GM23248 (cell line): ENCODE data around the gene CSF2.
"Not testable (repeated sequence)": the region's sequence is repeated elsewhere in the genome, so short reads cannot be mapped to it uniquely, and the experiment has no call there.

Experiments used
- EZH2 ChIP-seq: fragments of 200-600 bp; sonication (generic); IDR thresholded peaks from 2 replicates; pipeline ENCODE4 v1.6.1; 2018; ENCODE audit warnings: antibody characterized with exemption, mild to moderate bottlenecking; ENCODE audit not compliant: insufficient read depth, poor library complexity, severe bottlenecking
- EZH2phosphoT487 ChIP-seq: fragments of 200-600 bp; sonication (generic); IDR thresholded peaks from 2 replicates; pipeline ENCODE4 v1.6.1; 2018; ENCODE audit warnings: antibody characterized with exemption, moderate library complexity, mild to moderate bottlenecking, low read depth; ENCODE audit not compliant: insufficient read depth

DNA sequence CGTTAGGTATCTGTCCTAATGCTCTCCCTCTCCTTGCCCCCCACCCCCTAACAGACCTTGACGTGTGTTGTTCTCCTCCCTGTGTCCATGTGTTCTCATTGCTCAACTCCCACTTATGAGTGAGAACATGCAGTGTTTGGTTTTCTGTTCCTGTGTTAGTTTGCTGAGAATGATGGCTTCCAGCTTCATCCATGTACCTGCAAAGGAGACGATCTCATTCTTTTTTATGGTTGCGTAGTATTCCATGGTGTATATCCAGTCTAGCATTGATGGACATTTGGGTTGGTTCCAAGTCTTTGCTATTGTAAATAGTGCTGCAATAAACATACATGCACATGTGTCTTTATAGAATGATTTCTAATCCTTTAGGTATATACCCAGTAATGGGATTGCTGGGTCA, 50.0 kb downstream of the CSF2 start:
- TF ChIP-seq EZH2phosphoT487, EZH2: not testable (repeated sequence)
